K562 (cell line): ENCODE results near the gene RPS6KL1. TPM values are rescaled to one million over a fixed set of nuclear protein-coding genes. Genes with fewer than 3 reads are reported as not detected.
A peak's percentile ranks its signal among the peaks of the same experiment; 100 is the strongest.

Experiments
- ARID1B ChIP-seq: fragments of 450-650 bp; IDR thresholded peaks from 2 replicates; pipeline ENCODE4 v1.6.1; 2016; ENCODE audit warnings: antibody characterized with exemption, mild to moderate bottlenecking, inconsistent platforms
- BHLHE40 ChIP-seq: IDR thresholded peaks from 2 replicates; pipeline ENCODE4 v1.6.1; 2011; ENCODE audit warnings: low read length, improper control_type of control experiment
- CTBP1 ChIP-seq: fragments of 450-650 bp; IDR thresholded peaks from 2 replicates; pipeline ENCODE4 v1.6.1; 2016; ENCODE audit warnings: borderline replicate concordance
- MAFF ChIP-seq: IDR thresholded peaks from 2 replicates; pipeline ENCODE4 v1.6.1; 2012; ENCODE audit warnings: low read length, improper control_type of control experiment
- MEF2A ChIP-seq: IDR thresholded peaks from 2 replicates; pipeline ENCODE4 v1.6.1; 2011; ENCODE audit warnings: low read depth, mild to moderate bottlenecking, low read length, moderate library complexity; ENCODE audit not compliant: control insufficient read depth
- MYC ChIP-seq, 2 experiments: fragments of 250-450 bp in 1 of 2; sonication (Bioruptor Pico) in 1 of 2; IDR thresholded peaks; 2 replicates each; pipeline versions ENCODE4 v1.5.1 to v1.6.1; 2012 to 2021; ENCODE audit warnings: low read depth in 2 of 2, borderline replicate concordance in 1 of 2, improper control_type of control experiment in 1 of 2, low read length in 1 of 2, mild to moderate bottlenecking in 1 of 2, moderate library complexity in 1 of 2
- NR1H2 ChIP-seq: sonication (generic); formaldehyde crosslinking; IDR thresholded peaks from 2 replicates; pipeline ENCODE4 v1.4.0; 2020; ENCODE audit warnings: mild to moderate bottlenecking, missing genetic modification reagents
- RBM15 ChIP-seq: fragments of 200-400 bp; formaldehyde crosslinking; IDR thresholded peaks from 2 replicates; pipeline ENCODE4 v1.6.1; 2018; ENCODE audit warnings: mild to moderate bottlenecking, low read length, moderate library complexity; ENCODE audit not compliant: insufficient read depth
- STAT5A ChIP-seq: IDR thresholded peaks from 2 replicates; pipeline ENCODE4 v1.6.1; 2012; ENCODE audit warnings: low read length, inconsistent platforms, borderline replicate concordance
- TEAD1 ChIP-seq, 2 experiments: fragments of 450-650 bp in 1 of 2; sonication (generic) in 1 of 2; formaldehyde crosslinking; IDR thresholded peaks; 2 replicates each; pipeline versions ENCODE4 v1.4.0 to v1.8.0; 2020 to 2022; ENCODE audit warnings: mild to moderate bottlenecking in 2 of 2, missing genetic modification reagents in 1 of 2
- ZBTB1 ChIP-seq: sonication (generic); formaldehyde crosslinking; IDR thresholded peaks from 2 replicates; pipeline ENCODE4 v1.8.1; 2023; ENCODE audit warnings: missing genetic modification reagents, low read depth, mild to moderate bottlenecking, borderline replicate concordance
- ZNF311 ChIP-seq: fragments of 250-450 bp; sonication (Bioruptor Pico); IDR thresholded peaks from 2 replicates; pipeline ENCODE4 v1.4.0; 2020; ENCODE audit warnings: mild to moderate bottlenecking, moderate library complexity
- polyA plus RNA-seq, 8 experiments: library from polyadenylated mRNA; depleted of rRNA in 4 of 8; stranded (reverse) in 5 of 8; unstranded in 3 of 8; fragments of >200 nt; fragmentation: Nextera tagmentation in 2 of 8; fragmentation: Illumina TruSeq in 1 of 8; extraction: Ambion mirVana in 2 of 8; extraction: Trizol in 1 of 8; gene quantifications; 2 replicates each; pipeline versions ENCODE4 v1.2.1 to v1.2.3, GENCODE V29; 2011 to 2014; ENCODE audit warnings: inconsistent platforms in 1 of 8, missing spikeins in 1 of 8
- total RNA-seq, 7 experiments: library from RNA; depleted of rRNA in 6 of 7; stranded (reverse); fragments of >200 nt in 6 of 7; fragmentation: Illumina TruSeq in 2 of 7; extraction: Trizol in 2 of 7; gene quantifications; 2 replicates each; pipeline versions ENCODE4 v1.2.1 to v1.2.3, GENCODE V29; 2011 to 2021; ENCODE audit warnings: low replicate concordance in 1 of 7
- TF ChIP-seq, protein P1 (sequence below), 2 experiments: fragments of 450-650 bp; formaldehyde crosslinking in 1 of 2; IDR thresholded peaks; 2 replicates each; pipeline versions ENCODE4 v1.4.0 to v1.6.1; 2014 to 2020; ENCODE audit warnings: mild to moderate bottlenecking in 2 of 2, borderline replicate concordance in 1 of 2, low read depth in 1 of 2
- TF ChIP-seq, protein P2 (sequence below): fragments of 250-450 bp; sonication (Bioruptor Pico); IDR thresholded peaks from 2 replicates; pipeline ENCODE4 v1.9.0; 2021; ENCODE audit warnings: mild to moderate bottlenecking, inconsistent platforms

RPS6KL1 gene
- total and polyA plus RNA-seq, 9 of the 15 experiments (the other 6 are each of a cell fraction or from before 2014, with no cell fraction given) = 0.91 to 15.5 (median 8.1) TPM

DNA sequence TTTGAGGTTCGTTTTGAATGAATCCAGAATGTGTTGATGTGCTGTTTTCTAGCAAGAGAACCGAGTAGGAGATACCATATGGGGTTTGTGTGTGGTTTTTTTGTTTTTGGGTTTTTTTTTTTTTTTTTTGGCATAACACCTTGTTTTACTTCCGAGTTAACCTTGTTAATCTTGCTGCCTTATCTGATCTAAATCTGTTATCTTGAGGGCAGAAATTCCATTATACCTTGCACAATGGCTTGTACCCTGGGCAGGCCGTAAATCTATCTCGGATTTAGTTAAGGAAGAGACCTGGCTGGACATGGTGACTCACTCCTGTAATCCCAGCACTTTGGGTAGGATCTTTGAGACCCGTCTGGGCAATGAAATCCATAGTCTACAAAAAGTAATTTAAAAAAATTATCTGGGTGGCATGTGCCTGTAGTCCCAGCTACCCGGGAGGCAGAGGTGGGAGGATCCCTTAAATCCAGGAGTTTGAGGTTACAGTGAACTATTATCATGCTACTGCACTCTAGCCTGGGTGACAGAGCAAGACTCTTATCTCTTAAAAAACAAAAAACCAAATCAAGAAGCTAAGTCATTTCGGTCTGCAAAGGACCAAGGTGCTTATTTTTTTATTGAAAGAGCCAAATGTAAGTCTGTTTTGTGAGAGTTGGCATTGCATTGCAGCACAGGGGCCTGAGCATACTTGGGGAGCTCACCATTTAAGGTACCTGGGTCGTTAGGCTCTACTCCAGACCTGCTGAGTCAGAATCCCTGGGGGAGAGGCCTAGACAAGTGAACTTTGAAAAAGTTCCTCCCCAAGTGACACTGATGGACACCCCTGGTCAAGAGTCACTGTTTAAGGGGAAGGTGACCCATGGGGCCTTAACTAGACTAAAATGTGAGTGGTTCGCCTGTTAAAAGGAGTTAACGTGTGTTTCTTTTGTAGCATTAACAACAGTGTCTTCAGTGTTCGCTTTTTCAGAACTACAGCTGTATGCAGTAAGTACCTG is 34.6 kb downstream of the RPS6KL1 start (continued):
- TF ChIP-seq, protein P1, sequence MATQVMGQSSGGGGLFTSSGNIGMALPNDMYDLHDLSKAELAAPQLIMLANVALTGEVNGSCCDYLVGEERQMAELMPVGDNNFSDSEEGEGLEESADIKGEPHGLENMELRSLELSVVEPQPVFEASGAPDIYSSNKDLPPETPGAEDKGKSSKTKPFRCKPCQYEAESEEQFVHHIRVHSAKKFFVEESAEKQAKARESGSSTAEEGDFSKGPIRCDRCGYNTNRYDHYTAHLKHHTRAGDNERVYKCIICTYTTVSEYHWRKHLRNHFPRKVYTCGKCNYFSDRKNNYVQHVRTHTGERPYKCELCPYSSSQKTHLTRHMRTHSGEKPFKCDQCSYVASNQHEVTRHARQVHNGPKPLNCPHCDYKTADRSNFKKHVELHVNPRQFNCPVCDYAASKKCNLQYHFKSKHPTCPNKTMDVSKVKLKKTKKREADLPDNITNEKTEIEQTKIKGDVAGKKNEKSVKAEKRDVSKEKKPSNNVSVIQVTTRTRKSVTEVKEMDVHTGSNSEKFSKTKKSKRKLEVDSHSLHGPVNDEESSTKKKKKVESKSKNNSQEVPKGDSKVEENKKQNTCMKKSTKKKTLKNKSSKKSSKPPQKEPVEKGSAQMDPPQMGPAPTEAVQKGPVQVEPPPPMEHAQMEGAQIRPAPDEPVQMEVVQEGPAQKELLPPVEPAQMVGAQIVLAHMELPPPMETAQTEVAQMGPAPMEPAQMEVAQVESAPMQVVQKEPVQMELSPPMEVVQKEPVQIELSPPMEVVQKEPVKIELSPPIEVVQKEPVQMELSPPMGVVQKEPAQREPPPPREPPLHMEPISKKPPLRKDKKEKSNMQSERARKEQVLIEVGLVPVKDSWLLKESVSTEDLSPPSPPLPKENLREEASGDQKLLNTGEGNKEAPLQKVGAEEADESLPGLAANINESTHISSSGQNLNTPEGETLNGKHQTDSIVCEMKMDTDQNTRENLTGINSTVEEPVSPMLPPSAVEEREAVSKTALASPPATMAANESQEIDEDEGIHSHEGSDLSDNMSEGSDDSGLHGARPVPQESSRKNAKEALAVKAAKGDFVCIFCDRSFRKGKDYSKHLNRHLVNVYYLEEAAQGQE (IDR thresholded peaks at IDR 0.05; ENCODE audit: borderline replicate concordance) = no peak
- TF ChIP-seq, protein P1 (CRISPR knock-in tag; IDR thresholded peaks at IDR 0.05; ENCODE audit: low read depth) = no peak
- TF ChIP-seq STAT5A (peak; percentile 59; the same call in 1 of the 2 replicates), BHLHE40 (peak; percentile 82), RBM15 (no peak), ZBTB1 (no peak), TEAD1 (CRISPR knock-in tag; IDR thresholded peaks at IDR 0.05) (no peak), CTBP1 (peak; percentile 56; the same call in 1 of the 2 replicates), ARID1B (peak; percentile 96), MAFF (peak; percentile 70), MEF2A (no peak), NR1H2 (CRISPR knock-in tag) (no peak), MYC (IDR thresholded peaks at IDR 0.05; ENCODE audit: low read depth, low read length) (peak; percentile 58; the same call in 1 of the 2 replicates), MYC (CRISPR knock-in tag; IDR thresholded peaks at IDR 0.05; ENCODE audit: borderline replicate concordance, low read depth) (no peak), ZNF311 (CRISPR knock-in tag) (no peak)
- TF ChIP-seq, protein P2, sequence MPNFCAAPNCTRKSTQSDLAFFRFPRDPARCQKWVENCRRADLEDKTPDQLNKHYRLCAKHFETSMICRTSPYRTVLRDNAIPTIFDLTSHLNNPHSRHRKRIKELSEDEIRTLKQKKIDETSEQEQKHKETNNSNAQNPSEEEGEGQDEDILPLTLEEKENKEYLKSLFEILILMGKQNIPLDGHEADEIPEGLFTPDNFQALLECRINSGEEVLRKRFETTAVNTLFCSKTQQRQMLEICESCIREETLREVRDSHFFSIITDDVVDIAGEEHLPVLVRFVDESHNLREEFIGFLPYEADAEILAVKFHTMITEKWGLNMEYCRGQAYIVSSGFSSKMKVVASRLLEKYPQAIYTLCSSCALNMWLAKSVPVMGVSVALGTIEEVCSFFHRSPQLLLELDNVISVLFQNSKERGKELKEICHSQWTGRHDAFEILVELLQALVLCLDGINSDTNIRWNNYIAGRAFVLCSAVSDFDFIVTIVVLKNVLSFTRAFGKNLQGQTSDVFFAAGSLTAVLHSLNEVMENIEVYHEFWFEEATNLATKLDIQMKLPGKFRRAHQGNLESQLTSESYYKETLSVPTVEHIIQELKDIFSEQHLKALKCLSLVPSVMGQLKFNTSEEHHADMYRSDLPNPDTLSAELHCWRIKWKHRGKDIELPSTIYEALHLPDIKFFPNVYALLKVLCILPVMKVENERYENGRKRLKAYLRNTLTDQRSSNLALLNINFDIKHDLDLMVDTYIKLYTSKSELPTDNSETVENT (CRISPR knock-in tag) = no peak
